Myometrial cell (primary cell): ENCODE data around the gene IRF2. TPM values are rescaled to one million over a fixed set of nuclear protein-coding genes. Genes with fewer than 3 reads are reported as not detected.

ENCODE experiments used
- total RNA-seq: library from RNA; depleted of rRNA; stranded (reverse); fragments of >200 nt; gene quantifications from 2 replicates; pipeline ENCODE4 v1.2.3, GENCODE V29; 2015

IRF2 gene
- 17.6 and 24.6 TPM in 2 replicates for total RNA-seq

GRCh38 chr4:184474263-184475095 is at the start of gene IRF2:
TSS of gene IRF2 (minus strand) at chr4:184474550. CDS start at chr4:184429064, 45,486 bp downstream.

Other genes with a start within 250 kb of the IRF2 start
- 27.7 and 35.4 TPM in 2 replicates for gene CASP3, start 174.9 kb upstream of the IRF2 start, total RNA-seq
- gene PRIMPOL, start 175.2 kb upstream of the IRF2 start, total RNA-seq: 13.5 and 17.7 TPM in 2 replicates